Stimulated activated CD4-positive, alpha-beta T cell treated with anti-CD3 and anti-CD28 coated beads, Interleukin-1b, Interleukin-23, amount 100 ng/mL, for 24 hours (primary cell): Measurements from ENCODE around the gene CACNA1I.
A peak's percentile ranks its signal among the peaks of the same experiment; 100 is the strongest.

ENCODE experiments used
- DNase-seq, 4 experiments: peaks; one replicate each; pipeline ENCODE4 v3.0.0-alpha.2; 2020; ENCODE audit warnings: low read depth in 4 of 4, low spot score in 1 of 4

Gene CACNA1I

GRCh38 chr22:39686776-39687525 is 116.4 kb downstream of the CACNA1I start:
- no peak for DNase-seq

- no peak for DNase-seq
These were observed 117.7 kb downstream of the CACNA1I start for GRCh38 chr22:39688186-39688785.

GRCh38 chr22:39689421-39689820 is 118.9 kb downstream of the CACNA1I start:
- DNase-seq = no peak

GRCh38 chr22:39690881-39691605 is 120.5 kb downstream of the CACNA1I start:
- peak in 3 of 4 experiments; percentile 10 to 11 (median 10) for DNase-seq

- no peak for DNase-seq
These were observed 123.5 kb downstream of the CACNA1I start for GRCh38 chr22:39693943-39694500.

- no peak for DNase-seq
These were observed 127.4 kb downstream of the CACNA1I start for GRCh38 chr22:39697790-39698430.

GRCh38 chr22:39699631-39700360 is 129.2 kb downstream of the CACNA1I start:
- DNase-seq = no peak

- DNase-seq = no peak
These were observed 130.0 kb downstream of the CACNA1I start for GRCh38 chr22:39700565-39700964.

- no peak for DNase-seq
These were observed 132.5 kb downstream of the CACNA1I start for GRCh38 chr22:39703091-39703490.

- DNase-seq = no peak
These were observed 133.5 kb downstream of the CACNA1I start for GRCh38 chr22:39703928-39704639.

- no peak for DNase-seq
These were observed 134.8 kb downstream of the CACNA1I start for GRCh38 chr22:39705386-39705785.

GRCh38 chr22:39706376-39707140 is 136.0 kb downstream of the CACNA1I start:
- DNase-seq = no peak

- no peak for DNase-seq
These were observed 136.8 kb downstream of the CACNA1I start for GRCh38 chr22:39707351-39707750.

- no peak for DNase-seq
These were observed 137.3 kb downstream of the CACNA1I start for GRCh38 chr22:39707816-39708215.

GRCh38 chr22:39710380-39711150 is 140.0 kb downstream of the CACNA1I start:
- no peak for DNase-seq

- no peak for DNase-seq
These were observed 141.5 kb downstream of the CACNA1I start for GRCh38 chr22:39712081-39712480.

- no peak for DNase-seq
These were observed 142.4 kb downstream of the CACNA1I start for GRCh38 chr22:39712751-39713525.

- no peak for DNase-seq
These were observed 143.3 kb downstream of the CACNA1I start for GRCh38 chr22:39713799-39714290.
